HG03175 (cell line): ENCODE results near the gene FHIT.

Experiments
- ATAC-seq: cut with Tn5 transposase; IDR thresholded peaks from one replicate; pipeline ENCODE4 v1.9.1; 2021; ENCODE audit warnings: mild to moderate bottlenecking, moderate library complexity; ENCODE audit not compliant: unreplicated experiment

Gene FHIT

GRCh38 chr3:60781935-60782334 is 469.3 kb downstream of the FHIT start:
- ATAC-seq, result no peak

- ATAC-seq, result no peak
These were observed 471.6 kb downstream of the FHIT start for GRCh38 chr3:60779637-60780036.

GRCh38 chr3:60775985-60776384 is 475.3 kb downstream of the FHIT start:
- ATAC-seq, result no peak

GRCh38 chr3:60774617-60775016 is 476.6 kb downstream of the FHIT start:
- ATAC-seq, result no peak

GRCh38 chr3:60772584-60772983 is 478.7 kb downstream of the FHIT start:
- no peak for ATAC-seq

GRCh38 chr3:60771766-60772165 is 479.5 kb downstream of the FHIT start:
- no peak for ATAC-seq

GRCh38 chr3:60770532-60770931 is 480.7 kb downstream of the FHIT start:
- no peak for ATAC-seq

- ATAC-seq, result no peak
These were observed 483.7 kb downstream of the FHIT start for GRCh38 chr3:60767536-60767935.

GRCh38 chr3:60765776-60766175 is 485.5 kb downstream of the FHIT start:
- no peak for ATAC-seq

- ATAC-seq, result no peak
These were observed 486.4 kb downstream of the FHIT start for GRCh38 chr3:60764870-60765269.

- ATAC-seq, result no peak
These were observed 491.1 kb downstream of the FHIT start for GRCh38 chr3:60760145-60760544.

- ATAC-seq, result no peak
These were observed 491.8 kb downstream of the FHIT start for GRCh38 chr3:60759439-60759838.

GRCh38 chr3:60758831-60759230 is 492.4 kb downstream of the FHIT start:
- ATAC-seq, result no peak

GRCh38 chr3:60758171-60758570 is 493.1 kb downstream of the FHIT start:
- no peak for ATAC-seq

GRCh38 chr3:60757724-60758123 is 493.5 kb downstream of the FHIT start:
- no peak for ATAC-seq

GRCh38 chr3:60756241-60757030 is 494.8 kb downstream of the FHIT start:
- ATAC-seq, result no peak

- no peak for ATAC-seq
These were observed 496.2 kb downstream of the FHIT start for GRCh38 chr3:60755094-60755493.

- ATAC-seq, result no peak
These were observed 496.6 kb downstream of the FHIT start for GRCh38 chr3:60754617-60755016.

- no peak for ATAC-seq
These were observed 498.4 kb downstream of the FHIT start for GRCh38 chr3:60752809-60753208.

GRCh38 chr3:60746695-60747416 is 504.4 kb downstream of the FHIT start:
- ATAC-seq, result no peak

GRCh38 chr3:60746043-60746638 is 505.1 kb downstream of the FHIT start:
- no peak for ATAC-seq

GRCh38 chr3:60743631-60744164 is 507.6 kb downstream of the FHIT start:
- no peak for ATAC-seq
